ENCODE results near the gene LCAT. TPM values are rescaled to one million over a fixed set of nuclear protein-coding genes. Genes with fewer than 3 reads are reported as not detected.
"Not testable (repeated sequence)": the region's sequence is repeated elsewhere in the genome, so short reads cannot be mapped to it uniquely, and the experiment has no call there.

The LCAT gene
- total RNA-seq, 1 experiment from 2014 or later: 7.2 TPM

DNA sequence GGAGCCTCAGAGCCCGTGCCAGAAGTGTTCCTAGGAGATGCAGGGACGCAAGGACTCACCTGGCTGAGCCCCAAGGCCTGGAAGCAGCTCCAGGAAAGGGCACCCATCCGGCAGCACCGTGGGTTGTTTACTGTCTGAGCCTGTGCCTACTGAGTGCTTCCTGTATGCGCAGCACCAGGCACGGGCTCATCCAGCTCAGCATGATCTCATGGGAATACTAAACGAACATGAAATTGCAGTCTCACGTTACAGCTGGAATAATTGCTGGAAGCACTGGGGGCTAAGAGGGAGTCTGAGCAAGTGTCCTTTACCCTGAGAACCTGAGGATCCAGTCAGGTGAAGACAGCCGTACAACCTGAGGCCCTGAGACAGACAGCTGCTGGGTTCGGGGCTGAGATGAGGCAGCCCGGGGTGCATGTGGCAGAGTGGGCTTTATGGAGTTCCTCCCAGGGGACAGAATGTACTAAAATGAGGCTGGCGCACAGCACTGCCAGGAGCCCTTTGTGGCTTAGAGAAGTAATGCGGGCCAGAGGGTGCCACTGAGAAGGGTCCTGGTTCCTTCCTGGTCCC, 17.7 kb downstream of the LCAT start:
- Histone ChIP-seq H3K9me3 (replicated peaks) (no peaks in the 10 kb centered on the region), H3K4me3 (no peak overlapping the region), H3K36me3 (peaks cover 31% of the 10 kb centered on the region), H3K4me1 (replicated peaks) (no peaks in the 10 kb centered on the region), H3K27me3 (replicated peaks) (no peaks in the 10 kb centered on the region), H3K27ac (no peak overlapping the region)
- no peak for DNase-seq (ENCODE audit: low read depth in 1 of 2, low spot score in 2 of 2)

DNA sequence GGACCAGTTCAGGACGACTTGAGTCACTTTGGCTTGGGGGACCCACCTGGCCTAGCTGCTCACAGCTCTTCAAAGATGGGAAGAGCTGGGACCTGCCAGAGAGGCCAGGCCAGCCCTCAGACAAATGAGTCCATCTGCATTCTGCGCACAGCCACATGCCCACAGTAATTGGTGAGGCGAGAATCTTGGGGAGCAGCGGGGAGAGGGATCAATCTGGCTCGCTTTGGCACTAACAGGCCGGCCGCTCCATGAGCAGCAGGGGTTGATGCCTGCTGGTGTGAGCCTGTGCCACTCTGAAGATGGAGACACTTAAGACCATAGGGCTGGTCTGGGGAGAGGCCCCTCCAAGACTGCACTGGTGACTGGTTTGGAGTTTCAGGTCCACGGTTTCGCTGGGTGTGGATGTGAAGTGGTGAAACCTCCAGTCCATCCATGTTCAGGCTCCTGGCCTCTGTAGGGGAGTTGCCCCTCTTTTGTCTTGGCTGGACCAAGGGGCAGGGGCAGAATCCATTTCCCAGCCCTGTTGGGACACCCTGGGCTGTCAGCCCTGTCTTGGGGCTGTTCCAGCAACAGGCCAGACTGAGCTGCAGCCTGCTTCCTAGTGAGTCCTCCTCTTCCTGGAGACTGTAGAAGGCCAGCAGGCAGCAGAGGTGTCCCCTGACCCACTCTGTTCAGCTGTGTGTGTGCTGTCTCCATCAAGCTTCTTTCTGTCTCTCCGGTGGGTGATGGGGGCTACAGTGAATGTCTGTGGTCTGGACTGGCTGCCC, 19.6 kb downstream of the LCAT start:
- Histone ChIP-seq H3K27ac (no peak overlapping the region), H3K9me3 (replicated peaks) (no peaks in the 10 kb centered on the region), H3K4me1 (replicated peaks) (no peaks in the 10 kb centered on the region), H3K36me3 (peaks cover 34% of the 10 kb centered on the region), H3K4me3 (no peak overlapping the region), H3K27me3 (replicated peaks) (no peaks in the 10 kb centered on the region)
- no peak for DNase-seq (ENCODE audit: low read depth in 1 of 2, low spot score in 2 of 2)

DNA sequence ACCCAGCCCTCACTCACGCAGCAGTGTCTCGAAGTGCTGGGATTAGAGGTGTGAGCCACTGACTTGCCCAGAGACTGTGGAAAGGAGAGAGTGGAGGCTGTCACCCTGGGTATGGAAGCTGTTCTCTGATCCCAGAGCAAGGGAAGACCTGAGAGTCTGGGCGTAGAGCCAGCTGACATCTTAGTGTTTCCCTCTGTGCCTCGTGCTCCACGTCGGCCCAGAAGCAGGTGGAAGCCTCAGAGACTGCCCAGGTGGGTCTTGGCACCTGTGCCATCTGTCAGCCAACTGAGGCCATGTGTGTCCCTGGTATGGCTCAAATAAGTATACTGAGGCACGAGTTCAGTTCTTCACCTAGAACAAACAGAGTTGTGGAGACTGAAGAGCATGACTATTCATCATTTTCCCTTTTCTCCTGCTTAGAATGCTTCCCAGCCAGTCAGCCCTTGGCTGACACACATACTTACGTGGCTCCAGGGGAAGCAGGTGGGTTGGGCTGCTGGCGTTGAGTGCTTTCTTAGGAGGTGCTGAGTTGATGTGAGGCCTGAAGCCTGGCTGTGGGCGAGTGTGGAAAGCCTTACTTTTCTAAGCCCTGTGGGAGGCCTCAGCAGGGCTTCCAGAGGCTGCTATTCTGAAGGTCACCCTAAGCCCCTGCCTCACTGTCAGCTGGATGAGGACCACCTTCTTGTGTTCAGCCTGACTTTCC, 20.4 kb downstream of the LCAT start:
- Histone ChIP-seq H3K4me3 (no peak overlapping the region), H3K9me3 (replicated peaks) (no peaks in the 10 kb centered on the region), H3K27ac (no peak overlapping the region), H3K36me3 (peaks cover 36% of the 10 kb centered on the region), H3K27me3 (replicated peaks) (no peaks in the 10 kb centered on the region), H3K4me1 (replicated peaks) (no peaks in the 10 kb centered on the region)
- DNase-seq (ENCODE audit: low read depth in 1 of 2, low spot score in 2 of 2): no peak

DNA sequence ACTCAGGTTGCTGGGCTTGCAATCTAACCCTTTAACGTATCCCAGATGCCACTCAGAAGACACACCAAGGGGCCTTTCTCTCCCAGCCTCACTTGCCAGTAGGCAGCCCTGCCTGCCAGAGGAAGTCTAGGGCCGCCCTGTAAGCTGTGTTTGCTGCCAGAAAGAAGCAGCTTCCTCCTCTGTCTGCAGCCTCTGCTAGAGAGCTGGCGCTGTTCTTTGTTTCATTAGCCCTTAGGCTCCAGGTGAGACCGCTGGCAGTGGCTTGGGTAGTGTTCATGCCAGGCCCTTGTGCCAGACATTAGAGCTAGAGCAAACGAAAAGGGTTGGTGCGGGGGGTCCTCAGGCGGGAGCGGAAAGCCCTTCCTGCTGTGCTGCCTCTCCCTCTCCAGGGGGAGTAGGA, 21.2 kb downstream of the LCAT start:
- no peaks in the 10 kb centered on the region for H3K9me3 ChIP-seq (replicated peaks)
- peaks cover 28% of the 10 kb centered on the region for H3K36me3 ChIP-seq
- peaks cover 6% of the 10 kb centered on the region for H3K4me1 ChIP-seq (replicated peaks)
- DNase-seq (ENCODE audit: low read depth in 1 of 2, low spot score in 2 of 2): no peak
- no peaks in the 10 kb centered on the region for H3K27me3 ChIP-seq (replicated peaks)
- no peak overlapping the region for H3K4me3 ChIP-seq
- H3K27ac ChIP-seq: no peak overlapping the region

DNA sequence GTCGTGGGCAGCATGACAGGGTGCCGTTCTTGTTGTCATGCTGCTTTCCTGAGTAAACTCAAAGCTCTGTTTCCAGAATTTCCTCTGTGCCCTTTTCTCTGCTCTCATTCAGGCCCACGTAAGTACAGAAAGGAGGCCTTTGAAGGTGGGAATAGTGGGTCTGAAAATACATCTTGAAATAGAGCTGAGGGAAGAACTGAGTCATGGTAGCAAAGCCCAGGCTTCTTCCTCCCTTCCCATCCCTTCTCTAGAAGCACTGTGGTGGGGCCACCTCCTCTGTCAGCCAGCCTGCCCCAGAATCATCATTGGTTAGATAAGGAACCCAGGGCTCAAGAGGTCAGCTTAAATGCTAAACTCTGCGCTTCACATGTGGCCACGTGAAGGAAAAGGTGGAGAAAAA, 21.7 kb downstream of the LCAT start:
- no peak overlapping the region for H3K4me3 ChIP-seq
- H3K27ac ChIP-seq: no peak overlapping the region
- peaks cover 24% of the 10 kb centered on the region for H3K36me3 ChIP-seq
- no peaks in the 10 kb centered on the region for H3K27me3 ChIP-seq (replicated peaks)
- H3K4me1 ChIP-seq (replicated peaks): peaks cover 11% of the 10 kb centered on the region
- DNase-seq (ENCODE audit: low read depth in 1 of 2, low spot score in 2 of 2): no peak
- no peaks in the 10 kb centered on the region for H3K9me3 ChIP-seq (replicated peaks)

DNA sequence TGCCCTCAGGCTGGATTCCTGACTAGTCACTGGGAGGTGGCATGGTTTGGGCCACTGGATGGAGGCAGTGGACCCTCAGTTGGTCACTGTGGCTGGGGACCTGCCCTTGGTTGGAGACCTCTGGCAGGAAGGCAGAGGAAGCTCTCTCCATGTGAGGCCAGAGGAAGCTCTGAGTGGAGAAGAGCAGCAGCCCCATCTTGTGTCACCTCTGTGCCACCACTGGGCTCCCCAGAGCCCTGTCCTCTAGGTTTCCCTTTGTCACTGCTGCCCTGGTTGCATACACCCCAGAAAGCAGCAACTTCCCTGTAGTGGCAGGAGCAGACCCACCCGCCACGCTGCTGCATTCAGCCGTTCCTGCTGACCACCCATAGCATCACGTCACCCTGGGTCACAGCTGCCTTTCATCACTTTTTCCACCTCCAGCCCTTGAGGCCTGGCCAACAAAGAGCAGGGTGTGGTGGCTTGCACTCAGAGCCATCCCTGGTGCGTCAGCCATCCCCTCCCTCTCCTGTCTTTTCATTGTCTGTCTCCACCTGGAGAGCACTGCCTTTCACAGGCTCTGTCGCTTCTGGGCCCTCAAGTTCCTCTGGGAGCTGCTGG, 24.2 kb downstream of the LCAT start:
- Histone ChIP-seq H3K27ac (no peak overlapping the region), H3K4me3 (no peak overlapping the region), H3K36me3 (peaks cover 32% of the 10 kb centered on the region), H3K9me3 (replicated peaks) (no peaks in the 10 kb centered on the region), H3K4me1 (replicated peaks) (peaks cover 13% of the 10 kb centered on the region), H3K27me3 (replicated peaks) (no peaks in the 10 kb centered on the region)
- DNase-seq (ENCODE audit: low read depth in 1 of 2, low spot score in 2 of 2): no peak

DNA sequence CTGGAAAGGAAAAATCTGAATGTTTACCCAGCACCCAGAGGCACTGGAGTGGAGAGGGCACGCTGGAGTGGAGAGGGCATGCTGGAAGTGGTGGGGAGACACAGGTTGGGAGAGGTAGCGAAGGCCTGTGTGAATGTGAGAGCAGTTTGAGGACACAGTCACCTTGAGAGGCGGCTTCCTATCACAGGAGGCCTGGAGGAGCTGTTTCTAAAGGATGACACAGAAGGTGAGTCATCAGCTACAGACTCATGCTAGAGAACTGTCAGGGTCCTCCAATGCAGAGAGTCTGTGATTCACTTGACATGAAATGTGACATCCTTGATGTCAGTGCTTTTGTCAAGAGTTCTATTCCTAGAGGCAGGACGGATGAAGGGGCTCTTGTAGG, 26.1 kb downstream of the LCAT start:
- Histone ChIP-seq H3K4me3 (no peak overlapping the region), H3K9me3 (replicated peaks) (no peaks in the 10 kb centered on the region), H3K27me3 (replicated peaks) (no peaks in the 10 kb centered on the region), H3K36me3 (peaks cover 22% of the 10 kb centered on the region), H3K27ac (no peak overlapping the region), H3K4me1 (replicated peaks) (peaks cover 13% of the 10 kb centered on the region)
- DNase-seq (ENCODE audit: low read depth in 1 of 2, low spot score in 2 of 2): peak; percentile 46 to 67

DNA sequence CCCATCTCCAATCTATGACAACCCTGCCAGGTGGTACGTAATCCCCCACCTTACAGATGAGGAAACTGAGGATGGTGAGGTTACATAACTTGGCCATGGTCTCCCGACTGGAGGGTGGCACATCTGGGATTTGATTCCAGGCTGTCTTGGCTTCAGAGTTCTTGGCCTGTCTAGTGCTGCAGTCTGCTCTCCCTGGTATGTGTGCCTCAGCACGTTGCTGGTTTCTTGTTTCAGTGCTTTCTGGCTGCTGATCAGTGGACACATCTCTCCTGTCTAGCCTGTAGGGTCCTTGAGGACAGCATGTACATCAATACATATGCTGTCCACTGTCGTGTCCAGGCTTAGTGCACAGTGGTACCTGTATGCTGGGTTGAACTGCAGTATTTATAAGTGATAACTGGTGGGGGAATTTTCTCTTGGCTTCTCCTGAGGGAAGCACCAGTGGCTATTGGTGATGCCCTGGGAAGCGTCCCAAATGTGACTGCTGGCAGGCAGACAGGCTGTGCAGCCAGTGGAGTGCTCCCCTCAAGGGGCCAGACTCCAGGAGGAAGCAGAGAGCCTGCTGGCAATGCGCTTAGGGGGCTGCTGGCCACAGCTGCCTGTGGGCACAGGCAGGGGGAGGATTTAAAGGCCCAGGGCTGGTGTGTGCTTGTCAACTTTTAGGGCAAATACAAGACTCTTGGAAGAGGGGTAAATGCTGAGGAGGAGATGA, 26.6 kb downstream of the LCAT start:
- Histone ChIP-seq H3K36me3 (peaks cover 22% of the 10 kb centered on the region), H3K4me3 (no peak overlapping the region), H3K9me3 (replicated peaks) (no peaks in the 10 kb centered on the region), H3K27me3 (replicated peaks) (no peaks in the 10 kb centered on the region), H3K4me1 (replicated peaks) (peaks cover 13% of the 10 kb centered on the region), H3K27ac (no peak overlapping the region)
- DNase-seq (ENCODE audit: low read depth in 1 of 2, low spot score in 2 of 2): no peak

DNA sequence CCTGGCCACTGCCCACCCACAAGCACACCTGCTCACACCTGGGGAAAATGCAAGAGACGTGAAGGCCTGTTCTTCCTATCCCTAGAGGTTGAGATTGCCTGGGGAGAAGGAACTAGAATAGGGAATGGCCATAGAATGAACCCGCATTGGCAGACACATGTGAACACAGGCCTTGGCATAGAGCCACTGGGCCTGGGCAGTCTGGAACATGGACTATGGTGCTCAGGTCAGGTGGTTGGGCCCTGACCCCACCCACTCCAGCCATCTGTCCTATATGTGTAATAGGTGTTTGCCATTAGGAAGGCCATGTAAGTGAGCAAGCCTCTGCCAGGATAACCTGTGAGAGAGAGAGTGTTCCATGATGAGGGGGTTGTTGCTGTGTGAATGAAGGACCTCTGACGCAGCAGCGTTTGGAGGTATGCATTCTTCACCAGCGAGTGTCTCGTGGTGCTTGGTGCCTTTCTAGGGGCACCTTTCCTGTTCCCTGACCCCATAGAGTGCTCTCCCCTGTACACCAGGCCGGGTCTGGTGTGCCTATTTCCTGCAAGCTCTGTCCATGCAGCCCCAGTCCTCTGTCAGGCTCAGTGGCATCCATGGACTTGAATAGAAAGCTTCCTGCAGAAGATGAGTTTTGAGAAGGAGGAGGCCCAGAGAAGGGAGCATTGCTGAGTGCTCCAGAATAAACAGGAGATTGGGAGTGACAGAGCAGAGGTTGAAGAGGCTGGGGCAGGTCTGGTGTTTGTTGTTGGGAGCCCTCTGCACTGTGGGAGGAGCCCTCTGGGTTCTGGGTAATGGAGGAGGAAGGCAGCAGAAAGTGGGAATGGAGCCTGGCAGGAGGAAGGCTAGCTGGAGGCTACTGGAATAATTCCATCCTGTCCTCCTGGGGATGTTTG, 27.8 kb downstream of the LCAT start:
- H3K36me3 ChIP-seq: peaks cover 29% of the 10 kb centered on the region
- DNase-seq (ENCODE audit: low read depth in 1 of 2, low spot score in 2 of 2): no peak

DNA sequence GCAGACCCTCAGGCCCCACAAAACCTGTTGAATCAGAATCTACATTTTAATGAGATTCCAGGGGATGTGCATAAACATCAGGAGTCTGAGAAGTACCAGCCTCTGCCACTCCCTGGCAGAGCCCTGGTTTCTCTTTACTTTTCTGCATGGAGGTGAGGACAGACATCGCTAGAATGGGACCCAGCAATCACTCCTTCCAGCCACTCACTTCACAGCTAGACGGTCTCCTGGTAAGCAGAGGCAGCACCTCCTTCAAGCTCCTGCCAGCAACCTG, 28.5 kb downstream of the LCAT start:
- Histone ChIP-seq H3K36me3 (peaks cover 33% of the 10 kb centered on the region), H3K4me1 (replicated peaks) (peaks cover 13% of the 10 kb centered on the region)
- DNase-seq (ENCODE audit: low read depth in 1 of 2, low spot score in 2 of 2); H3K27me3 ChIP-seq (replicated peaks); H3K4me3 ChIP-seq; H3K27ac ChIP-seq; H3K9me3 ChIP-seq (replicated peaks): not testable (repeated sequence)

More for the DNA sequence above, 27.8 kb downstream of the LCAT start:
- no peak overlapping the region for H3K4me3 ChIP-seq
- H3K4me1 ChIP-seq (replicated peaks): peaks cover 13% of the 10 kb centered on the region
- no peaks in the 10 kb centered on the region for H3K27me3 ChIP-seq (replicated peaks)
- H3K9me3 ChIP-seq (replicated peaks): no peaks in the 10 kb centered on the region
- no peak overlapping the region for H3K27ac ChIP-seq

DNA sequence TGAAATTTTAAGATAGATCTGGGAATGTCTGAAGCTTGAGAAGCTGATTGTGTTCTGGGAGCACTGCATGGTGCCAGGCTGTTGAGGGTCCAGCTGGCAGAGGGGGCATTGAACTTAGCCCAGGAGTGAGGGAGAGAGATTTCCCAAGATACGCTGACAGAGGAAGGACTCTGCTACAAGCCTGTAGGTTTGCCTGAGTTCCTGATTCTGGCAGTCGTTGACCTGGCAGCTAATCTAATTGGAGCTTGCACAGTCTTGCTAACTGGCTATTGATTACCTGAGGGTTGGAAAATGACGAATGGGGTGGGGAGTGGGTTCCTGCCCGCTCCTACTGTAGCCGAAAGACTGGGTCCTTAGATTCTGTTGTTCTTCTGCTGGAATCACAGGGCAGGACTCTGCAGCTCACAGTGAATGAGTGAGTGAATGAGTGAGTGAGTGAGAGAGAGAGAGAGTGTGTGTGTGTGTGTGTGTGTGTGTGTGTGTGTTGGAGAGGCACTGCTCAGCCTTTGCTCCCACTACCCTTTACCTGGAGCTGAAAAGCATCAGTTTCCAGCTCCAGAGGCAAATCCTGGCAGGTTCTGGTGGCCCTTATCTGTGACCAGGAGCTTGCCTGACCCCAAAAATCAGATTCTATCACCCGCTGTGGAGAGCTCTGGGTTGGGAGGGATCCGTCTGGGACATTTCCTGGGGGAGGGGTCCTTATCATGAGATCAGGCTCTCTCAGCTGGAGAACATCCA, 29.0 kb downstream of the LCAT start:
- H3K36me3 ChIP-seq: peaks cover 32% of the 10 kb centered on the region
- H3K4me3 ChIP-seq: no peak overlapping the region
- no peak overlapping the region for H3K27ac ChIP-seq
- H3K27me3 ChIP-seq (replicated peaks): no peaks in the 10 kb centered on the region
- H3K9me3 ChIP-seq (replicated peaks): no peaks in the 10 kb centered on the region
- peaks cover 13% of the 10 kb centered on the region for H3K4me1 ChIP-seq (replicated peaks)
- DNase-seq (ENCODE audit: low read depth in 1 of 2, low spot score in 2 of 2): no peak

DNA sequence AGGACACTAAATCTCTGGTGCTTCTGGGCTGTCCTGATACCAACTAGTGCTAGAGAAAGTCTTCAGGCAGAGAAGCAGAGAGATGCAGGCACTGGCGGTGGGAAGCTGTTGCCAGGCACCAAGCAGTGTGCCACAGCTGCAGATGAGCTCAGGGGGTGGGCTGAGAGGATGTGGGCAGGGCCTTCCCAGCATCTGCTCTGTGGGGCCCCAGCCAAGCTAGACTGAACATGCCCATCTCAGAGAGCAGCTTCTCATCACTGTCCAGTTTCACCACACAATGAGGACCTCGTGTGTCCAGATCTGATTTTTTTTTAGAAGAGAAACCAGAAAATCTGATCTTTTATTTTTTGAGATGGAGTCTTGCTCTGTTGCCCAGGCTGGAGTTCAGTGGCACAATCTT, 33.8 kb downstream of the LCAT start:
- peaks cover 30% of the 10 kb centered on the region for H3K36me3 ChIP-seq
- no peak overlapping the region for H3K27ac ChIP-seq
- no peak overlapping the region for H3K4me3 ChIP-seq
- DNase-seq (ENCODE audit: low read depth in 1 of 2, low spot score in 2 of 2): no peak
- no peaks in the 10 kb centered on the region for H3K9me3 ChIP-seq (replicated peaks)
- no peaks in the 10 kb centered on the region for H3K4me1 ChIP-seq (replicated peaks)
- H3K27me3 ChIP-seq (replicated peaks): no peaks in the 10 kb centered on the region

Measured in SJSA1 (cell line).